HG03354 (cell line): Measurements from ENCODE around the gene CHPF2.
A peak's percentile ranks its signal among the peaks of the same experiment; 100 is the strongest.

ENCODE experiments used
- ATAC-seq: cut with Tn5 transposase; IDR thresholded peaks from one replicate; pipeline ENCODE4 v1.9.1; 2021; ENCODE audit warnings: mild to moderate bottlenecking; ENCODE audit not compliant: unreplicated experiment, poor library complexity, severe bottlenecking

Gene CHPF2

GRCh38 chr7:151255390-151255789 lies 23.1 kb downstream of the CHPF2 start:
- no peak for ATAC-seq

GRCh38 chr7:151256410-151257045 lies 24.2 kb downstream of the CHPF2 start:
- no peak for ATAC-seq

GRCh38 chr7:151257990-151258389 lies 25.7 kb downstream of the CHPF2 start:
- no peak for ATAC-seq

GRCh38 chr7:151260471-151260870 lies 28.2 kb downstream of the CHPF2 start:
- ATAC-seq = no peak

GRCh38 chr7:151260883-151261282 lies 28.6 kb downstream of the CHPF2 start:
- no peak for ATAC-seq

- ATAC-seq = no peak
Measured at GRCh38 chr7:151261529-151261928, 29.2 kb downstream of the CHPF2 start.

GRCh38 chr7:151264615-151265014 lies 32.3 kb downstream of the CHPF2 start:
- ATAC-seq = no peak

- ATAC-seq = no peak
Measured at GRCh38 chr7:151265351-151265931, 33.2 kb downstream of the CHPF2 start.

- ATAC-seq = no peak
Measured at GRCh38 chr7:151269511-151269910, 37.2 kb downstream of the CHPF2 start.

GRCh38 chr7:151271699-151272355 lies 39.5 kb downstream of the CHPF2 start:
- ATAC-seq = no peak

- no peak for ATAC-seq
Measured at GRCh38 chr7:151272405-151272804, 40.1 kb downstream of the CHPF2 start.

- no peak for ATAC-seq
Measured at GRCh38 chr7:151272877-151273276, 40.6 kb downstream of the CHPF2 start.

GRCh38 chr7:151273651-151274390 lies 41.5 kb downstream of the CHPF2 start:
- no peak for ATAC-seq

- ATAC-seq = no peak
Measured at GRCh38 chr7:151274396-151274795, 42.1 kb downstream of the CHPF2 start.

GRCh38 chr7:151274936-151275812 lies 42.9 kb downstream of the CHPF2 start:
- ATAC-seq = no peak

- no peak for ATAC-seq
Measured at GRCh38 chr7:151275813-151276577, 43.7 kb downstream of the CHPF2 start.

- peak; percentile 71 for ATAC-seq
Measured at GRCh38 chr7:151276666-151277590, 44.6 kb downstream of the CHPF2 start.

- no peak for ATAC-seq
Measured at GRCh38 chr7:151277631-151278030, 45.3 kb downstream of the CHPF2 start.
